Gastroesophageal sphincter (tissue), 4 donors: ENCODE results near the gene ZCCHC7. TPM values are rescaled to one million over a fixed set of nuclear protein-coding genes. Genes with fewer than 3 reads are reported as not detected.

Source experiments
- ATAC-seq: fragments of 150-250 bp; one replicate; pipeline ENCODE4 v1.9.1; 2016; ENCODE audit warnings: mild to moderate bottlenecking, moderate library complexity
- H3K27ac ChIP-seq, 4 donors: fragments of 200-600 bp; sonication (generic) in 3 of 4; 1 replicate in 3 of 4; 2 replicates in 1 of 4; pipeline ENCODE4 v1.5.1; 2016 to 2019
- H3K27me3 ChIP-seq: fragments of 200-600 bp; sonication (generic); one replicate; pipeline ENCODE4 v1.5.1; 2019
- H3K36me3 ChIP-seq, 2 donors: fragments of 200-600 bp; sonication (generic); one replicate each; pipeline ENCODE4 v1.5.1; 2019; ENCODE audit warnings: control low read depth in 1 of 2
- H3K4me1 ChIP-seq, 3 donors: fragments of 200-600 bp; sonication (generic); 1 replicate in 2 of 3; 2 replicates in 1 of 3; pipeline ENCODE4 v1.5.1; 2016 to 2019; ENCODE audit warnings: control low read depth in 2 of 3
- H3K4me3 ChIP-seq, 2 donors: fragments of 200-600 bp; sonication (generic); one replicate each; pipeline ENCODE4 v1.5.1; 2019; ENCODE audit warnings: mild to moderate bottlenecking in 1 of 2, moderate library complexity in 1 of 2
- H3K9me3 ChIP-seq, 3 donors: fragments of 200-600 bp; sonication (generic); one replicate each; pipeline ENCODE4 v1.5.1; 2017 to 2019; ENCODE audit warnings: control low read depth in 2 of 3
- EP300 ChIP-seq: sonication (generic); formaldehyde crosslinking; IDR thresholded peaks from one replicate; pipeline ENCODE4 v1.6.1; 2017; ENCODE audit warnings: antibody characterized with exemption, mild to moderate bottlenecking
- POLR2A ChIP-seq, 2 donors: fragments of 450-650 bp; IDR thresholded peaks; one replicate each; pipeline ENCODE4 v1.6.1; 2017; ENCODE audit warnings: antibody characterized with exemption in 2 of 2, mild to moderate bottlenecking in 2 of 2, moderate library complexity in 1 of 2
- POLR2AphosphoS5 ChIP-seq: sonication (generic); formaldehyde crosslinking; IDR thresholded peaks from one replicate; pipeline ENCODE4 v1.6.1; 2017; ENCODE audit warnings: antibody characterized with exemption
- WGBS, 2 donors: methylation state at CpG; one replicate each; pipeline ENCODE4 v1.1.5; 2018; ENCODE audit warnings: low coverage in 1 of 2; 5-methylcytosine and 5-hydroxymethylcytosine counted together
- total RNA-seq, 4 donors: library from RNA; depleted of rRNA; stranded (reverse); fragments of >200 nt; gene quantifications; one replicate each; pipeline ENCODE4 v1.1.0, GENCODE V29; 2016
- TF ChIP-seq, protein P1 (sequence below), 4 experiments: fragments of 200-600 bp in 2 of 4; fragments of 450-650 bp in 2 of 4; sonication (generic) in 1 of 4; IDR thresholded peaks; one replicate each; pipeline ENCODE4 v1.5.1; 2017 to 2019; ENCODE audit warnings: antibody characterized with exemption in 4 of 4, mild to moderate bottlenecking in 2 of 4, moderate library complexity in 2 of 4

The ZCCHC7 gene
- total RNA-seq, 4 donors from 2014 or later = 12.1 to 23.5 (median 17.6) TPM

DNA sequence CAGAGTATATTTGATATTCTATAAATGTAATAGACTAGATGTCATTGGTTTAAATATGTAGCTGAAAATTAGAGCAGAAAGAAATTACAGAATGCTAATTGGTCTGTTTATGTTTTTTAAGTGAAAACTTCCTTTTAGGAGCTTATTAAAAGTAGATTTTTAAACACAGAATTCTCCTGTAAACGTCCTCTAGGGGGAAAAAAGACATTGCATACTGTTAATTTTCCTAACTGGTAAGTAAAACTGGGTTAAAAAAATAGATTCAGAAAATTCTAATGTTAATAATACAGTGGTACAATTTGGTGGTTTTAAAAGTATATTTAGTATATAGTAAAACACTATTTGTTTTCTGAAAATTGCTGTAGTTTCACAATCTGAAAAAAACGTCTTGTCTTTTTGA, 59.8 kb downstream of the ZCCHC7 start:
- 69 to 73% methylated on average over 2 of the region's 2 CpGs for WGBS, 2 donors
- Histone ChIP-seq H3K4me1 (no peaks in the 10 kb centered on the region), H3K27me3 (no peaks in the 10 kb centered on the region), H3K36me3 (peaks cover 0 to 3% of the 10 kb centered on the region in 2 donors), H3K4me3 (no peak overlapping the region), H3K27ac (no peak overlapping the region), H3K9me3 (no peaks in the 10 kb centered on the region)
- ATAC-seq = no peak
- TF ChIP-seq, protein P1, sequence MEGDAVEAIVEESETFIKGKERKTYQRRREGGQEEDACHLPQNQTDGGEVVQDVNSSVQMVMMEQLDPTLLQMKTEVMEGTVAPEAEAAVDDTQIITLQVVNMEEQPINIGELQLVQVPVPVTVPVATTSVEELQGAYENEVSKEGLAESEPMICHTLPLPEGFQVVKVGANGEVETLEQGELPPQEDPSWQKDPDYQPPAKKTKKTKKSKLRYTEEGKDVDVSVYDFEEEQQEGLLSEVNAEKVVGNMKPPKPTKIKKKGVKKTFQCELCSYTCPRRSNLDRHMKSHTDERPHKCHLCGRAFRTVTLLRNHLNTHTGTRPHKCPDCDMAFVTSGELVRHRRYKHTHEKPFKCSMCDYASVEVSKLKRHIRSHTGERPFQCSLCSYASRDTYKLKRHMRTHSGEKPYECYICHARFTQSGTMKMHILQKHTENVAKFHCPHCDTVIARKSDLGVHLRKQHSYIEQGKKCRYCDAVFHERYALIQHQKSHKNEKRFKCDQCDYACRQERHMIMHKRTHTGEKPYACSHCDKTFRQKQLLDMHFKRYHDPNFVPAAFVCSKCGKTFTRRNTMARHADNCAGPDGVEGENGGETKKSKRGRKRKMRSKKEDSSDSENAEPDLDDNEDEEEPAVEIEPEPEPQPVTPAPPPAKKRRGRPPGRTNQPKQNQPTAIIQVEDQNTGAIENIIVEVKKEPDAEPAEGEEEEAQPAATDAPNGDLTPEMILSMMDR (IDR thresholded peaks at IDR 0.05) = peak in 1 of 4 experiments; percentile 5
- TF ChIP-seq POLR2A (IDR thresholded peaks at IDR 0.05) (no peak), POLR2AphosphoS5 (no peak)

GRCh38 chr9:37182718-37183117, 62.3 kb downstream of the ZCCHC7 start:
- TF ChIP-seq POLR2A (IDR thresholded peaks at IDR 0.05) (no peak), POLR2AphosphoS5 (no peak), EP300 (no peak)
- TF ChIP-seq, protein P1 (IDR thresholded peaks at IDR 0.05) = no peak
- H3K36me3 ChIP-seq = no peaks in the 10 kb centered on the region
- no peaks in the 10 kb centered on the region for H3K9me3 ChIP-seq
- H3K4me1 ChIP-seq = no peaks in the 10 kb centered on the region
- H3K27me3 ChIP-seq = no peaks in the 10 kb centered on the region
- H3K4me3 ChIP-seq = no peak overlapping the region
- WGBS, 2 donors = 100% methylated on average over 1 of the region's 1 CpG; no CpG with 5 or more reads in 1 of the 2 donors
- H3K27ac ChIP-seq = no peak overlapping the region
- no peak for ATAC-seq

DNA sequence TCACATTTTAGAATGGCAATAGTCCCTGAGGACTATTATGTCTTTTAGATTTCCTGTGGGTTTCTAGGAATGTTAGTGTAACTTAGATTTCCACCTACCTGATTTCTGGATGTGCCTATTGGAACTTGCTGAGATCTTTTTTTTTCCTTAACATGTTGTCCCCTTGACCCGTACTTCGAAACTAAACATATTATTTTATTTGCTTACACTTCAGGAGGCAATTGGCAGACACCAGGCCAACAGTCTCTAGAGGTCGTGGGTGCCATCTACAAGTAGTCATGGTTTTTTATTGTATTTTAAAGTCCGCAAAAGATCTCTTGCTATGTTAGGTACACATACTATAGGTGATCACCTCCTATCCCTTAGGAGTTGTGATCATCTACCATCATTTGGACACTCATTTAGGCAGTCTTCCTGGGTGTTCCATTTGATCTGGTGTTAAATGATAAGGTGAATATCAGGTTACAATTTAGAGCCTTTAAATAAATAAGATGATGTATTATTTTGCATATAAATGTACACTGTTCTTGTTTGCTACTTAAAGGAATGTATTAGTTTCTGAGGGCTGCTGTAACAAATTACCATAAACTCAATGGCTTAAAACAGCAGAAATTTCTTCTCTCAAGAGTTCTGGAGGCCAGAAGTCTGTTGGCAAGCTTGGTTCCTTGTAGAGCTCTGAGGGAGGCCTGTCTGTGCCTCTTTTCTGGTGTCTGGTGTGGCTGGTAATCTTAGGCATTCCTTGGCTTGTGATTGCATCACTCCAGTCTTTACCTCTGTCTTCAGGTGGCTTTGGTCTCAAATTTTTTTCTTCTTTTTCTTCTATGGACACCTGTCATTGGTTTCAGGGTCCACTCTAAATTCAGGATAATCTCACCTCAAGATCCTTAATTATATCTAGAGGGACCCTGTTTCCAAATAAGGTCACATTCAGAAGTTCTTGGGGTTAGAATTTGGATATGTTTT, 64.8 kb downstream of the ZCCHC7 start:
- 97 to 100% methylated on average over 1 to 4 of the region's 4 CpGs for WGBS, 2 donors
- H3K4me1 ChIP-seq = no peaks in the 10 kb centered on the region
- TF ChIP-seq, protein P1 (IDR thresholded peaks at IDR 0.05) = no peak
- TF ChIP-seq POLR2A (IDR thresholded peaks at IDR 0.05) (no peak), EP300 (no peak), POLR2AphosphoS5 (no peak)
- peaks cover 0 to 11% of the 10 kb centered on the region in 2 donors for H3K36me3 ChIP-seq
- no peak overlapping the region for H3K4me3 ChIP-seq
- no peak for ATAC-seq
- H3K27ac ChIP-seq = no peak overlapping the region
- H3K27me3 ChIP-seq = no peaks in the 10 kb centered on the region
- no peaks in the 10 kb centered on the region for H3K9me3 ChIP-seq

- Histone ChIP-seq H3K27ac (no peak overlapping the region), H3K4me3 (no peak overlapping the region), H3K27me3 (no peaks in the 10 kb centered on the region), H3K9me3 (no peaks in the 10 kb centered on the region), H3K4me1 (no peaks in the 10 kb centered on the region), H3K36me3 (peaks cover 0 to 17% of the 10 kb centered on the region in 2 donors)
- ATAC-seq = no peak
- WGBS, 2 donors = 95 to 97% methylated on average over 3 to 4 of the region's 6 CpGs
- no peak for TF ChIP-seq EP300
- TF ChIP-seq, protein P1 (IDR thresholded peaks at IDR 0.05) = no peak
- no peak for TF ChIP-seq POLR2A (IDR thresholded peaks at IDR 0.05)
- TF ChIP-seq POLR2AphosphoS5 = no peak
Observed at GRCh38 chr9:37187292-37187691, 66.9 kb downstream of the ZCCHC7 start.
